NCI-H1930 (cell line): ENCODE results near the gene FLYWCH2.

ENCODE experiments used
- DNase-seq, 2 experiments: peaks; one replicate each; lab custom pipeline; 2025; lab: John Stamatoyannopoulos, UW

FLYWCH2 gene

DNA sequence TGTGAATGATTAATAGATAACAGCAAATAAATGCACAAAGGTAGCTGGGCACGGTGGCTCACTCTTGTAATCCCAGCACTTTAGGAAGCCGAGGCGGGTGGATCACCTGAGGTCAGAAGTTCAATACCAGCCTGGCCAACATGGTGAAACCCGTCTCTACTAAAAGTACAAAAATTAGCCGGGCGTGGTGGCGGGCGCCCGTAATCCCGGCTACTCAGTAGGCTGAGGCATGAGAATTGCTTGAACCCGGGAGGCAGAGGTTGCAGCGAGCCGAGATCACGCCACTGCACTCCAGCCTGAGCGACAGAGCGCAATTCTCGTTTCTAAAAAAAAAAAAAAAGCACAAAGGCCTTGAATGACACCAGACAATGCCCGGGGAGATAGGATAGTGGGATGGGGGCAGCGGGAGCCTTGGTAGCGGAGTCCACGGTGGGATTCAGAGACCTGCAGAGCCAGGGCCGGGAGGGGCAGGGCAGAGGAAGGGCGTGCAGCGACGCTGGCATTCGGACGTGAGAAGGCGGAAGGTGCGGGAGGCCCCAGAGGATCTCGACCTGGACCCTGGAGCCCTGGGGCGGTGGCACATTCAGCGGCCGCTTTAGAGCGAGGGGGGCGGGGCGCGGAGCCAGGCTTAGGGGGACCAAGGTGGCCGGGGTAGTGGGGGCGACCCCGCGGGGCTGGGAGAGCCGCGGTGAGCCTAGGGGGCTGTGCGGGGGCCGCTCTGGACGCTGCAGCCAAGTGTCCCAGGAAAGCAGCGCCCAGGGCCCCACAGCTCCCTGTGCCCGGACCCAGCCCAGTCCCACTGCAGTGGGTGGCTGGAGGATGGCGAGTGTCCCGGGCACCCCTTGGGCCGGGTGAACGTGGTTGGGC lies 999 bp upstream of the FLYWCH2 start:
- DNase-seq: peak in 1 of 2 experiments; percentile 44

DNA sequence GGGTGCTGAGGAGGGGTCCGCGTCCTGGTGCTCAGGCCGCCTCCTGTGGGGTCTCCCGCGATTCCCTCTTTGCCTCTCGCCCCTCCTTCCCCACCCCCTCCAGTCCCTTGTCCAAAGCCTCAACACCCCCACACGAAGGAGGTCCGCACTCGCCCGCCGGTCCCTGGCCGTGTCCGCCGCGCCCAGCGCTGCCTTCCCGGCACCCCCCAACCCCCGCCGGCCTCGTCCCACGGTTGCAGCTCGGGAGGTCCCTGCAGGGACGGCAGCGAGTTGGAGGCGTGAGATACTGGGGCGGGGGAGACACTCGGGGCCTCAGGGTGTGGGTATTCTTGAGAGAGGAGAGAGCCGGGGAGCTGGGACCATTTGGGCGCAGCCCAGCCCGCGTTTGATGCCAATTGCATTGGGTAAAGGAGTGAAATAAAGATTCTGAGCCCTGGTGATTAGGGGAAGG lies 468 bp downstream of the FLYWCH2 start:
- no peak for DNase-seq

DNA sequence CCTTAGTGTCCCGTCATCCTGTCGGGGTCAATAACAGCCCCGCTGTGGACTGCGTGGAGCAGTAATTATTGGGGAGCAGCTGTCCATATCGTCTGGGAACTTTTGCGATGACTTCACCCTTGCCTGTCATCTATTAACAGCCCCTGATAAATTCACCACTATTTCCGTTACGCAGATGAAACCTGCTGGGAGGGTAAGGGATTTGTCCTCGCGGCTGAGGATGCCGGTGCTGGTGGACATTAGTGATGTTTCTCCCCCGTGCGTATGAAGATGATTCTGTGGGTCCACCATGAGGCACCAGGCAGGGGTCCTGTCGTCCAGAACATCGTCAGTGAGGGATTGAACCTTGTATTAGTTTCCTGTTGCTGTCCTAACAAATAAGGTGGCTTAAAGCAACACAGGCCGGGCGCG lies 1.0 kb downstream of the FLYWCH2 start:
- no peak for DNase-seq

DNA sequence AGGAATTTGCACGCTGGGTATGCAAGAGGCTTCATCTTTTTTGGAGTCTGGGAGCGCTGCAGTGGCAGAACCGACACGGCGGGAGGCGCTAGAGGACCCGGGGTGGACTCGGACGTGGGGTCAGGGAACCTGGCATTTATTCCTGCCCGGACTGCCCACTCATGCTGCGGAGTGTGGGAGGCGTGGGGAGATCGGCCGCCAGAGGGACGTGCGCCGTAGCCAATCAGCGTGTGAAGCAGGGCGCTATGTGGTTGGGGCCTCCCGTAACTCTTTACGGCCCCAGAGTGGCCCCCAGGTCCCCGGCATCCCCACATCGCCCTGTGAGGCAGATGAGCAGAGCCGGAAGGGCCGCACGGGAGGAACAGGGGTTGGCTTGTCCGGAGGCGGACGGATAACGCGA lies 11.2 kb downstream of the FLYWCH2 start:
- no peak for DNase-seq

DNA sequence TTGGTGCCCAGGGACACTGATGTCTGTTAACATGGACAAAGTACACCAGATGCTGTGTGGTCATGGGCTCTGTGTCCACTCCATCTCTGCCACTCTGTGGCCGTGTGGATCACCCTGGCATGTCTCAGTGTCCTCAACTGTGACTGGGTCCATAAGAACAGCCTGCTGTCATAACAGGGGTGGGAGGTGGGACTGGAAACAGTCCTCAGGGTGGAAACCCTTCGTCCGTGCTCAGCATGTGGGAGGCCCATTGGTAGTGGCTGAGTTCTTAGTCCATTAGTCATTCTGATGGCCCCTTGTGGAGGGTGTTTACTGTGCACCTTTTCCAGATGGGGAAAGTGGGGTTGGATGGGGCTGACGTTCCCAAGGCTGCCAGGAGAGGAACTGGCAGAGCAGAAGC lies 12.8 kb downstream of the FLYWCH2 start:
- no peak for DNase-seq

DNA sequence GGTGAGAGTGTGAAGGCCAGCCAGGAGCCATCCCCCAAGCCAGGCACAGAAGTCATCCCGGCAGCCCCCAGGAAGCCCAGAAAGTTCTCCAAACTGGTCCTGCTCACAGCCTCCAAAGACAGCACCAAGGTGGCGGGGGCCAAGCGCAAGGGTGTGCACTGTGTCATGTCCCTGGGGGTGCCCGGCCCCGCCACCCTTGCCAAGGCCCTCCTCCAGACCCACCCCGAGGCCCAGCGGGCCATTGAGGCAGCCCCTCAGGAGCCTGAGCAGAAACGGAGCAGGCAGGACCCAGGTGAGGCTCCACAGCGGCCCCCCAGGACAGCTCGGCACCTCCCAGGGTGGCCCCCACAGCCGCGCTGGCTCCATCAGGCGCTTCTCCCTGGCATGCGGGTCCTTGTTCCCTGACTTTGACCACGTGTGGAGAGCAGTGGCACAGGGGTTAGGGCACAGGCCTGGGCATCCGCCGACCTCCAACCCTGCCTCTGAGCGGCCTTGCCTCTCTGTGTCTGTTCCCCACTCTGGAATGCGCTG lies 13.5 kb downstream of the FLYWCH2 start:
- DNase-seq: no peak

DNA sequence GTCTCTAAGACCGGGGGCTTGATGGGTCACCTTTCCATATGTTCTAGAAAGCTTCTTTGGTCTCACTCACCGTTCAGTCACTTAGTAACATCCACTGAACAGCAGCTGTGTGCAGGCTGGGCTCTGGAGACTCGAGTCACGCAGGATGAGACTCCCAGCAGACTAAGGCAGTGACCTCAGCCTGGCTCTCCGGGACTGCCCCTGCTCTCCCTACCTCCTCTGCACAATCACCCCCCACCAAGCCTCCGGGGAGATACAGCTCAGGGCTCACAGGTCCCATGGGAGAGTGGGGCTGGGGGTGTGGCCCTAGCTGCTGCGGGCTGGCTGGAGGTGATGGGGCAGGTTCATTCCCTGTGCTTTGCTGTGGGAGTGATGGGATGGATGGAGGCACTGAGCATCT lies 14.1 kb downstream of the FLYWCH2 start:
- no peak for DNase-seq

DNA sequence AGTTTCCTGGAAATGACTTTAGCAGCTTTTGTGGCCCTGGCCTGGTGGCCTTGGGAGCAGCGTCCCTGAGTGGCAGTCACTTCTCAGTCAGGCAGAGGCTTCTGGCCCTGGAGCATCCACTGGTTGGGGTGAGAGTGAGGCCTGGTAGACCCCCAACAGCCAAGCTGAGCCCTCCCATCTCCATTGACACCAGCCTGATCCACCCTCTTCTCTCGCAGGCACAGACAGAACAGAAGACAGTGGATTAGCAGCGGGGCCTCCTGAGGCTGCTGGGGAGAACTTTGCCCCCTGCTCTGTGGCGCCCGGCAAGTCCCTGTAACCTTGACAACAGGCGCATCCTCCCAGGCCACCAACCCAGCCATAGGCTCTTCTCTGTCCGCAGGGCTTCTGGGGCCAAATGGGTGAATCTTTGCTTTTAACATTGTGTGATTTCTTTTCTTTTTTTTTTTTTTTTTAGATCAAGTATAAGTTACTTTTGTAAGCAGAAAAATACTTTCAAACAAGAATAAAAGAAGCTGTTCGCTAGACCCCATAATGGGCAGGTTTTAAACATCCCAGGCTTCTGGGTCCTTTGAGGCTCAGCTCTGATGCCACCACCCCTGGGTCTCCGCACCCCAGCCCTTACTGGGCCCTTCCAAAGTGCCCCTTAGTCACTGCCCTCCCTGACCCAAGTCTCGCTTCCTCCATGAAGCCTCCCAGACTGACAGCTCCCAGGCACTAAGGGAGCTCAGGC lies 16.0 kb downstream of the FLYWCH2 start:
- no peak for DNase-seq

DNA sequence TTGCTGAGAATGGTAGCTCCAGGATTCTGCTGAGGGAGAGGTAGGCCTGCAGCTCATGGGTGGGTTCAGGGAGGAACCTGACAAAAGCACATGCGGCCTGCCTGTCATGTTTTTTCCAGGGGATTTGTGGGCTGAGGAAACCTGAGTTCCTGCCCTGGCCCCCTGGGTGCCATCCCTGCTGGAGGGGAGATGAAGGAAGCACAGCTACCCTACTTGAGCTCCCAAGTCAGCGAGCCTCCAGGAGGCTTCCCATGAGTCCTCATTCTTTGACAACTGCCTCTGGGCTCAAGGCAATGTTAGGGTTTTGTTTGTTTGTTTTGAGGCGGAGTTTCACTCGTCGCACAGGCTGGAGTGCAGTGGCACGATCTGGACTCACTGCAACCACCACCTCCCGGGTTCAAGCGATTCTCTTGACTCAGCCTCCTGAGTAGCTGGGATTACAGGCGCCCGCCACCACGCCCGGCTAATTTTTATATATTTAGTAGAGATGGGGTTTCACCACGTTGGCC lies 16.6 kb downstream of the FLYWCH2 start:
- DNase-seq: no peak

DNA sequence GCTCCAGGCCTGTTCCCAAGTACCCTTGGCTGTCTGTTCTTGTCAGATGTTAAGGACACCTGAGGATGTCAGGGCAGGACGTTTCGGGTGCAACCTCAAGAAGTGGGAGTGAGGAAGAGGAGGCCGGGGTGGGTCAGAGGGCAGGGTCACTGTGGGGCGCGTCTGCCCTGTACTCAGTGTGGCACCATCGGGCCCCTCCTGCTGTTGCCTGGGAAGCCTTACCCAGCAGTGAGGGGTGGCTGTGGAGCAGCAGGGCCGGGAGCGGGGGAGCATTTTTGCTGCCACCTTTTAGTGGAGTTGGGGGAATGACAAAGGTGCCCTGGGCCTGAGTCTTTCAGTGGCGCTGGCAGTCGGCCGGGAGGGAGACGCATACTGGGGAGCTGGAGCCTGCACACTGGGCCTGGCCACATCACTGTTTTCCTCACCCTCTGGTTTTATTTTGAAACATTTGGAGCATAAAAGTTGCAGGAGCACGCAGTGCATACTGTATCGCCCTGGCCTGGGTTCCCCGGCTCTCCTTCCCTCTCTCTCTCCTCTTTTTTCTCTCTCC lies 17.6 kb downstream of the FLYWCH2 start:
- DNase-seq: no peak

DNA sequence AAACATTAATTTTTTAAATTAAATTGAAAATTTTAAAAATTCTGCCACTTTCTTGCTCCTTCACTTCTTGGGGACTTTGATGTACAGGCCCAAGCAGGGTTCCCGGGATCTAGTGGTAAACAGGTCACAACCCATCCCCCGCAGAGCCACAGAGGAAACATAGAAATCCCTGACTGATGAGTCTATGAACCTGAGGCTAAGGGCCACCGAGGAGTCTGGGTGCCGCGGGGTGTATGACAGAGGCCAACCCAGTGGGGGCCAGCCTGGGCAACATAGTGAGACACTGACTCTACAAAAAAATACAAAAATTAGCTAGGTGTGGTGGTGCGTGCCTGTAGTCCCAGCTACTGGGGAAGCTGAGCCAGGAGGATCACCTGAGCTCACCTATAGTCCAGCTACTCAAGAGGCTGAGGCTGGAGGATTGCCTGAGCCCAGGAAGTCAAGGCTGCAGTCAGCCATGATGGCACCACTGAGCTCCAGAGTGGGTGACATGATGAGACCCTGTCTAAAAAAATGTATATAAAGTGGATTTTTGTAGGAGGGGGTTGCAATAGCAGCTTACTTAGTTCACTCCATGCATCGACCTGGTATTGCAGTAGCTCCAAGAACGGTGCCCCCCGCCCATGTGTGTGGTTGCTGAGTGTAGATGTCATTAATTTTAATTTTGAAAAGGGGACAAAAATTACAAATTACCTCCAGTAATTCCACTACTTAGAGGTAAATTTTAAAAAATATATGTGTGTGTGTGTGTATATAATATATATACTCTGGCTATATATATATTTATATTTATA lies 19.5 kb downstream of the FLYWCH2 start:
- DNase-seq: no peak

DNA sequence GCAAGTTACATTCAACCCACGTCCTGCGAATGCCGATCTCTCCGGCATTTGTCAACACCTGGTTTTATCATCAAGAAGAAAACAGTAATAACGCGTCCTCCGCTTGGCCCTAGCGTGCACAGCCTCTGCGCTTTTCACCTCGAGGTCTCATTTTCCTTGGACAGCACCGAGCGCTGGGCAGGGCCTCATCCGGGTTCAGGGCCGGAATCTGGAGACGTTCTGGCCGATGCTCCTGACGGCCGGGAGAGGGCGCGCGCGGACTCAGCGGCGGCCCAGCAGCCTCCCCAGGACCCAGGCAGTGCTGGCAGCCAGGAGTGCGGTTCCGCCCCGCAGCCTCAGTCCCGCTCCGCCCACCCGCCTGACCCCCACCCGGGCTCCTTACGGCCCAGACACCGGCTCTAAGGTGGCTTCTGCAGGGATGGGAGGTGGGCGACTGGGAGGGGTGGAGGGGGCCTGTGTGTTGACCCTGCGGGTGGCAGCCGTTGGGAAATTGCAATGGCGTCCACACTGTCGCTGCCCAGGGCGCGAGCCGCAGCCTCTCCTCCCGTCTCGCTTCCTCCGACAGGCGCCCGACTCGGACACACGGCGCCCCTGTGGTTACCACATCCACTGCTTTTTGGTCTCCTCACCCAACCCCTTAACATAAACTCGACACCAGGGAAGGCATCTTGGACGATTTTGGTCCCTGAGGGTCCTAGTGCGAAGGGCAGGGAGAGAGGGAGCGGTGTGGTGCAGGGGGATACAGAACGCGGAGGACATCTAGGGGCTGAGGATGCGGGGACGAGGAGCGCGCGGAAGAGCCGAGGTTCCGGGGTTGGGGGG lies 21.3 kb downstream of the FLYWCH2 start:
- peak; percentile 80 to 87 for DNase-seq

DNA sequence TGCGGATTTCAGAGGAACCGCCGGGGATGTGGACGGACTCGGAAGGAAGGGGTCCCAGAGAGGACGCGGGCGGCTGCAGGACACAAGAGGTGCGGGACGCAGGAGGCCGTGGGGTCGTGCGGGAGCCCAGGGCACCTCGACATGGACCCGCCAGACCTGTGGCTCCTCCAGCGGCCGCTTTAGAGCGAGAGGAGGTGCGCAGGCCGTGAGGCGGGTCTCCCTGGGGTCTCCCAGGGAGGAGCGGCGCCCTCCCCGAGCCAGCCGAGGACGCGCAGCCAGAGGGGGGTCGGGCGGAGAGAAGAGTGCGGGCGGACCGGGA lies 21.9 kb downstream of the FLYWCH2 start:
- DNase-seq: no peak

DNA sequence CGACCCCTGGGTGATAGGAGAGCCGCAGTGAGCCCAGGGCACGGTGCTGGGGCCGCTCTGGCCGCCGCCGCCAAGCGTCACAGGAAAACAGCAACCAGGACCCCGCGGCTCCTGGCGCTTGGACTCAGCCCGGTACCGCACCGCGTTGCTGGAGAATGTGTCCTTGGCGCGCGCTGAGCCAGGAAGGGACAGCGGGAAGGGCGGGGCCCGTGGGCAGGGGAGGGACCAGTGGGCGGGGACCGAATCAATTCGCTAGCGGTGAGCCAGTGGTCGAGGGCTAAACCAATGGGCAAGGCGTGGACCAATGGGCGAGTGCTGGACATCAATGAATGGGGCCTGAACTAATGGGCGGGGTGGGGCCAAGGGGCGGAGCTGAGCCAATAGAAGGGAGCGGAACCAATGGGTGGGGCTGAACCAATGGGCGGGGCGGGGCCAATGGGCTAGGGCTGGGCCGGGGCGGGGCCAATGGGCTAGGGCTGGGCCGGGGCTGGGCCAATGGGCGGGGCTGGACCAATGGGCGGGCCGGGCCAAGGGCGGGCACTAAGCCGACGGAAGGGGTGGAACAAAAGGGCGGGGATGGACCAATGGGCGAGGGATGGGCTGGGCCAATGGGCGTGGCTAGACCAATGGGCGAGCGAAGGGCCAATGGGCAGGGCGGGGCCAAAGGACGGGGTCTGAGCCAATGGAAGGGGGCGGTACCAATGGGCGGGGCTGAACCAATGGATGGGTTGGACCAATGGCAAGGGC lies 22.4 kb downstream of the FLYWCH2 start:
- peak; percentile 99 for DNase-seq

DNA sequence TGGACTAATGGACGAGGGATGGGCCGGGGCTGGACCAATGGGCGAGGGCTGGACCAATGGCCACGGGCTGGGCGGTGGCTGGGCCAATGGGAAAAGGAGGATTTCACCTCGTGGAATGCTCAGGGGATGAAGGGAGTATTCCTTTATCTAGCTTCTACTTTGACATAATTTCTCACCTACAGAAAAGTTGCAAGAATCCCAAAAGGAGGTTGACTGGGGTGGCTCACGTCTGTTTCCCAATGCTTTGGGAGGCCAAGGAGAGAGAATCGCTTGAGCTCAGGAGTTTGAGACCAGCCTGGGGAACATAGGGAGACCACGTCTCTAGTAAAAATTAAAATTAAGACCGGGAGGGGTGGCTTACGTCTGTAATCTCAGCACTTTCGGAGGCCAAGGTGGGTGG lies 23.0 kb downstream of the FLYWCH2 start:
- no peak for DNase-seq

DNA sequence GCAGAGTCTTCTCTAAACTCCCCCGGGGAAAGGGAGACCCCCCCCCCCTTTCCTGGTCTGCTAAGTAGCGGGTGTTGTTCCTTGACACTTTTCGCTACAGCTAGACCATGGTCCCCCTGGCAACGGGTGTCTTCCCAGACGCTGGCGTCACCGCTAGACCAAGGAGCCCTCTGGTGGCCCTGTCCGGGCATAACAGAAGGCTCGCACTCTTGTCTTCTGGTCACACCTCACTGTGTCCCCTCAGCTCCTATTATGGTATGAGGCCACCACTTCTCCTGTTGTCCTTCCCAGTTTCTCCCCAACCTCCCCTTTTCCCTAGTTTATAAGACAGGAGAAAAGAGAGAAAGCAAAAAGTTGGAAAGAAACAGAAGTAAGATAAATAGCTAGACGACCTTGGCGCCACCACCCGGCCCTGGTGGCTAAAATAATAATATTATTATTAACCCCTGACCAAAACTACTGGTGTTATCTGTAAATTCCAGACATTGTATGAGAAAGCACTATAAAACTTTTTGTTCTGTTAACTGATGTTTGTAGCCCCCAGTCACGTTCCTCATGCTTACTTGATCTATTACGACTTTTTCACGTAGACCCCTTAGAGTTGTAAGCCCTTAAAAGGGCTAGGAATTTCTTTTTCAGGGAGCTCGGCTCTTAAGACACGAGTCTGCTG lies 24.2 kb downstream of the FLYWCH2 start:
- peak; percentile 17 to 44 for DNase-seq

DNA sequence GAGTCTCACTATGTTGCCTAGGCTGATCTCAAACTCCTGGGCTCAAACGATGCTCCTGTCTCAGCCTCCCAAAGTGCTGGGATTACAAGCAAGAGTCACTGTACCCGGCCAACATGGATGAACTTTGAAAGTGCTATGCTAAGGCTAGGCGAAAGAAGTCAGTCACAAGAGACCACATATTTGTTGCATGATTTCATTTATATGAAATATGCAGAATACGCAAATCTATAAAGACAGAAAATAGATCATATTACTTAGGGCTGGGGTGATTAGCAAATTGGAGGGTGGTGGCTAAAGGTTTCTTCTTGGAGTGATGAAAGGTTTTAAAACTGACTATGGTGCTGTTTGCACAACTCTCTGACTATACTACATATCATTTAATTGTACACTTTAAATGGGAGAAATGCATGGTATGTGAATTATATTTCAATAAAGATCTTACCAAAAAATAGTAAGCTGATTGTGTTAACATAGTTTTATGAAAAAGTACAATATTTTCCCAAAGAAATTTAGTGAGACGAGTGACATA lies 27.5 kb downstream of the FLYWCH2 start:
- DNase-seq: no peak

DNA sequence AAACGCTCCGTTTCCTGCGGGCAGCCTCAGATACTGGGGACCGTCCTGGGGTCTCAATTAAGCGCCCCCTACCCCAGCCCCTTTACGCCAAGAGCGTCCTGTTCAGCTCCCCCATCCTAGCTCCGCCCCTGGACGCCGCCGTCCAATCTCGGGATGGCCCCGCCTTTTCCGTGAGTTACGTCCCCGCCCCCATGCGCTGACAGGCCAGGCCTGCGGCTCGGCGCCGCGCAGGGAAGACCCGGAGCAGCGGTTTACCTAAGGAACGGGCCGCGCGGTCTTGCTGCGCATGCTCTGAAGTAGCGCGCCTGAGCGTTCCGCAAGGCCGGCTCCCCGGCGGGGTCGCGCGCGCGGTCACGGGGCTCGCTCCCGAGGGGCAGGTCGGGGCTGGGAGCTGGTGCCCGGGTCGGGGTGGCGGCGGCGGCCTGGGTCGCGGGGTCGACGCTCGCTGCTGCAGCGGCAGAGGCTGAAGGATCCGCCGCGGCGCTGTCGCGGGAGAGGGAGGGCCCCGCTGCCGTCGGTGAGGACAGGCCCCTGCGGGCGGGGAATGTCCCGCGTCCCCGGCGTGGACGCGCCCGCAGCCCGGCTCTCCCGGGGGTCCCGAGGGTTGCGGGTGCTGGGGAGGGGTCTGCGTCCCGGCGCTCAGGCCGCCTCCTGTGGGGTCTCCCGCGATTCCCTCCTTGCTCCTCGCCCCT lies 28.8 kb downstream of the FLYWCH2 start, which contains the start of gene FLYWCH1:
TSS of gene FLYWCH1 (plus strand) at position 294 of the 692 bp plus-strand sequence. CDS start 17,755 bp downstream, outside the sequence.
- DNase-seq: peak; percentile 98 to 99
